H1 (cell line): Measurements from ENCODE around the gene PRRX1. TPM values are rescaled to one million over a fixed set of nuclear protein-coding genes. Genes with fewer than 3 reads are reported as not detected.

Source experiments
- BCL11A ChIP-seq, 2 experiments: IDR thresholded peaks; one replicate each; pipeline ENCODE4 v1.6.1; 2011; ENCODE audit warnings: low read depth in 2 of 2, low read length in 2 of 2, mild to moderate bottlenecking in 2 of 2
- NRF1 ChIP-seq: IDR thresholded peaks from 2 replicates; pipeline ENCODE4 v1.6.1; 2011; ENCODE audit warnings: mild to moderate bottlenecking, low read depth, low read length, improper control_type of control experiment
- RBBP5 ChIP-seq: IDR thresholded peaks from 2 replicates; pipeline ENCODE4 v1.7.1; 2012; ENCODE audit warnings: low read depth, mild to moderate bottlenecking, inconsistent platforms, low read length, moderate library complexity, borderline replicate concordance
- RNF2 ChIP-seq: fragments of 200-900, 300-1000 bp; sonication (generic); IDR thresholded peaks from 2 replicates; pipeline ENCODE4 v1.7.1; 2016; ENCODE audit warnings: borderline replicate concordance, low read depth, mild to moderate bottlenecking, antibody characterized with exemption, low read length; ENCODE audit not compliant: poor library complexity, severe bottlenecking; ENCODE audit errors: missing control alignments
- TBP ChIP-seq: IDR thresholded peaks from 2 replicates; pipeline ENCODE4 v1.6.1; 2011; ENCODE audit warnings: low read depth, low read length, improper control_type of control experiment
- polyA plus RNA-seq, 7 experiments: library from polyadenylated mRNA; depleted of rRNA in 3 of 7; stranded (reverse) in 5 of 7; unstranded in 2 of 7; fragments of >200 nt in 5 of 7; fragments of 200-250 nt in 2 of 7; gene quantifications; 1 replicate in 5 of 7; 2 replicates in 1 of 7; 4 replicates in 1 of 7; pipeline versions ENCODE4 v1.2.1 to v1.2.3, GENCODE V29; 2011 to 2013; ENCODE audit warnings: missing spikeins in 2 of 7, mixed read lengths in 2 of 7
- total RNA-seq: library from RNA; stranded (reverse); fragmentation: NEBNext Ultra II Directional; extraction: Animal tissue kit (Norgen Biotek cat#: 25700); gene quantifications from 2 replicates; pipeline ENCODE4 v1.2.1, GENCODE V29; 2021

The PRRX1 gene
- total and polyA plus RNA-seq, 2 of the 8 experiments (the other 6 are each of a cell fraction or from before 2014, with no cell fraction given) = not detected

- no peak for TF ChIP-seq TBP
- 0 out of 2 replicates have a peak, but pooled peaks have one; percentile 36 for TF ChIP-seq RBBP5
- TF ChIP-seq BCL11A (IDR thresholded peaks at IDR 0.05; ENCODE audit: low read depth in 2 of 2, low read length in 2 of 2) = no peak
- peak; percentile 73 for TF ChIP-seq RNF2
- no peak for TF ChIP-seq NRF1
- TF ChIP-seq, all 59 proteins: peak for 8
Measured at GRCh38 chr1:170661646-170662411, 2.1 kb upstream of the PRRX1 start (continued).
